IMR-90 (cell line): ENCODE measurements around the gene PDE4C. TPM values are rescaled to one million over a fixed set of nuclear protein-coding genes. Genes with fewer than 3 reads are reported as not detected.

ENCODE experiments used
- ATAC-seq: fragments of 200-7000 bp; cut with Tn5 transposase; 2 replicates; pipeline ENCODE4 v1.9.1; 2020; ENCODE audit warnings: low read depth, mild to moderate bottlenecking, moderate library complexity
- BruUV-seq: library from RNA; stranded (reverse); fragments of 400-500 nt; replicated peaks from 2 replicates; lab custom pipeline; 2021; lab: Mats Ljungman, UMichigan
- CTCF ChIA-PET: fragments of 300-600 bp; formaldehyde crosslinking; extraction: SDS; loops from one replicate; lab custom pipeline; 2021; ENCODE audit warnings: antibody characterized with exemption; lab: Yijun Ruan, JAX
- POLR2A ChIA-PET: fragments of 300-600 bp; sonication (Branson Sonifier 250); formaldehyde crosslinking; loops from one replicate; lab custom pipeline; 2022; ENCODE audit warnings: antibody characterized with exemption; ENCODE audit not compliant: unreplicated experiment; lab: Charles Lee
- DNase-seq: peaks from one replicate; pipeline ENCODE4 v3.0.0; 2013
- H2AFZ ChIP-seq: replicated peaks from 2 replicates; pipeline ENCODE3; 2013; ENCODE audit warnings: low read length, mild to moderate bottlenecking; ENCODE audit not compliant: poor library complexity
- H2AK5ac ChIP-seq: 2 replicates; pipeline ENCODE4 v1.6.1; 2013; ENCODE audit warnings: low read depth, low read length, inconsistent platforms
- H2AK9ac ChIP-seq: replicated peaks from 2 replicates; pipeline ENCODE3; 2013; ENCODE audit warnings: mild to moderate bottlenecking, low read depth, low read length, moderate library complexity; ENCODE audit not compliant: poor library complexity
- H2BK120ac ChIP-seq: 2 replicates; pipeline ENCODE4 v1.6.1; 2013; ENCODE audit warnings: low read depth, low read length, inconsistent platforms
- H2BK15ac ChIP-seq: 3 replicates; pipeline ENCODE4 v1.6.1; 2013; ENCODE audit warnings: low read depth, low read length, inconsistent platforms
- H2BK20ac ChIP-seq: 2 replicates; pipeline ENCODE4 v1.6.1; 2013; ENCODE audit warnings: low read depth, mild to moderate bottlenecking, inconsistent platforms, low read length, moderate library complexity
- H2BK5ac ChIP-seq: 2 replicates; pipeline ENCODE4 v1.6.1; 2013; ENCODE audit warnings: mild to moderate bottlenecking, low read depth, low read length, inconsistent platforms; ENCODE audit not compliant: poor library complexity, severe bottlenecking
- H3K14ac ChIP-seq: replicated peaks from 2 replicates; pipeline ENCODE4 v1.6.1; 2013; ENCODE audit warnings: low read depth, low read length, inconsistent platforms
- H3K18ac ChIP-seq: 2 replicates; pipeline ENCODE4 v1.6.1; 2013; ENCODE audit warnings: low read depth, low read length, control low read depth
- H3K23ac ChIP-seq: 2 replicates; pipeline ENCODE4 v1.6.1; 2013; ENCODE audit warnings: low read depth, low read length, inconsistent platforms
- H3K27ac ChIP-seq: 2 replicates; pipeline ENCODE4 v1.5.1; 2013; ENCODE audit warnings: mild to moderate bottlenecking, control low read depth, low read length; ENCODE audit not compliant: insufficient read depth
- H3K27me3 ChIP-seq: 2 replicates; pipeline ENCODE4 v1.6.1; 2013; ENCODE audit warnings: low read length; ENCODE audit not compliant: control insufficient read depth, insufficient read depth
- H3K36me3 ChIP-seq: 2 replicates; pipeline ENCODE4 v1.6.1; 2013; ENCODE audit warnings: low read length, mixed read lengths; ENCODE audit not compliant: control insufficient read depth, insufficient read depth
- H3K4ac ChIP-seq: 2 replicates; pipeline ENCODE4 v1.6.1; 2013; ENCODE audit warnings: low read depth, low read length, inconsistent platforms
- H3K4me1 ChIP-seq: 2 replicates; pipeline ENCODE4 v1.6.1; 2013; ENCODE audit warnings: low read length, mixed read lengths; ENCODE audit not compliant: control insufficient read depth, insufficient read depth
- H3K4me2 ChIP-seq: 2 replicates; pipeline ENCODE4 v1.6.1; 2013; ENCODE audit warnings: low read depth, mild to moderate bottlenecking, control low read depth, low read length, moderate library complexity
- H3K4me3 ChIP-seq: 2 replicates; pipeline ENCODE4 v1.5.1; 2013; ENCODE audit warnings: low read depth, mild to moderate bottlenecking, control low read depth, low read length, moderate library complexity; ENCODE audit not compliant: insufficient read depth
- H3K56ac ChIP-seq: 2 replicates; pipeline ENCODE4 v1.6.1; 2013; ENCODE audit warnings: low read length, inconsistent platforms; ENCODE audit not compliant: insufficient read depth; ENCODE audit errors: extremely low read depth
- H3K79me1 ChIP-seq, 2 experiments: 2 replicates each; pipeline ENCODE4 v1.6.1; 2013; ENCODE audit warnings: low read length in 2 of 2, inconsistent platforms in 1 of 2, low read depth in 1 of 2
- H3K9ac ChIP-seq: 2 replicates; pipeline ENCODE4 v1.6.1; 2013; ENCODE audit warnings: low read depth, low read length, control low read depth
- H3K9me1 ChIP-seq: 2 replicates; pipeline ENCODE4 v1.6.1; 2013; ENCODE audit warnings: low read length, inconsistent platforms; ENCODE audit not compliant: insufficient read depth
- H3K9me3 ChIP-seq: 2 replicates; pipeline ENCODE4 v1.6.1; 2013; ENCODE audit warnings: low read length; ENCODE audit not compliant: control insufficient read depth, insufficient read depth
- H4K20me1 ChIP-seq: 2 replicates; pipeline ENCODE4 v1.6.1; 2013; ENCODE audit warnings: low read length, inconsistent platforms; ENCODE audit not compliant: insufficient read depth
- H4K5ac ChIP-seq: 2 replicates; pipeline ENCODE4 v1.6.1; 2013; ENCODE audit warnings: mild to moderate bottlenecking, low read depth, low read length, control low read depth
- H4K8ac ChIP-seq, 2 experiments: 2 replicates each; pipeline ENCODE4 v1.6.1; 2013; ENCODE audit warnings: low read depth in 2 of 2, low read length in 2 of 2, control low read depth in 1 of 2, inconsistent platforms in 1 of 2
- H4K91ac ChIP-seq: 2 replicates; pipeline ENCODE4 v1.6.1; 2013; ENCODE audit warnings: low read depth, low read length, inconsistent platforms; ENCODE audit not compliant: insufficient read depth
- BHLHE40 ChIP-seq: fragments of 150-350 bp; IDR thresholded peaks from 2 replicates; pipeline ENCODE4 v1.6.1; 2016; ENCODE audit warnings: mild to moderate bottlenecking, low read depth, low read length
- CEBPB ChIP-seq: IDR thresholded peaks from 2 replicates; pipeline ENCODE4 v1.6.1; 2012; ENCODE audit warnings: low read depth, low read length, improper control_type of control experiment
- CHD1 ChIP-seq: IDR thresholded peaks from 2 replicates; pipeline ENCODE4 v1.6.1; 2012; ENCODE audit warnings: low read depth, low read length, improper control_type of control experiment
- MAFK ChIP-seq: IDR thresholded peaks from 2 replicates; pipeline ENCODE4 v1.6.1; 2012; ENCODE audit warnings: low read depth, low read length, improper control_type of control experiment
- MAZ ChIP-seq: IDR thresholded peaks from 2 replicates; pipeline ENCODE4 v1.6.1; 2012; ENCODE audit warnings: low read depth, mild to moderate bottlenecking, low read length, improper control_type of control experiment, moderate library complexity, borderline replicate concordance
- MXI1 ChIP-seq: IDR thresholded peaks from 2 replicates; pipeline ENCODE4 v1.6.1; 2012; ENCODE audit warnings: low read depth, mild to moderate bottlenecking, low read length, moderate library complexity, borderline replicate concordance
- POLR2A ChIP-seq: IDR thresholded peaks from 2 replicates; pipeline ENCODE4 v1.6.1; 2012; ENCODE audit warnings: mild to moderate bottlenecking, low read depth, low read length
- RCOR1 ChIP-seq: IDR thresholded peaks from 2 replicates; pipeline ENCODE4 v1.6.1; 2012; ENCODE audit warnings: mild to moderate bottlenecking, low read length, improper control_type of control experiment; ENCODE audit not compliant: insufficient replicate concordance
- SMC3 ChIP-seq: fragments of 150-350 bp; IDR thresholded peaks from 2 replicates; pipeline ENCODE4 v1.6.1; 2016; ENCODE audit warnings: low read depth, mild to moderate bottlenecking, antibody characterized with exemption, low read length, moderate library complexity
- WGBS, 2 experiments: methylation state at CpG; one replicate each; pipeline versions ENCODE4 v1.1.5 to v1.1.7; 2013; ENCODE audit warnings: missing lambda C conversion rate in 2 of 2; ENCODE audit not compliant: insufficient read length in 1 of 2; ENCODE audit errors: extremely low coverage in 2 of 2; 5-methylcytosine and 5-hydroxymethylcytosine counted together
- dilution Hi-C: fragments of 300-500 bp; cut with HindIII; formaldehyde crosslinking; loops from one replicate; pipeline ENCODE4 v1.14.3; 2018; ENCODE audit warnings: low sequenced_read_pairs; ENCODE audit not compliant: unreplicated experiment
- in situ Hi-C: fragments of 300-500 bp; cut with MboI; formaldehyde crosslinking; loops from 3 replicates; pipeline ENCODE4 v1.14.3; 2019; ENCODE audit warnings: low sequenced_read_pairs, inconsistent platforms, mixed read lengths
- intact Hi-C: fragments of 100-400 bp; cut with micrococcal nuclease; formaldehyde crosslinking; loops from 2 replicates; pipeline ENCODE4 v1.10.0; 2022
- polyA plus RNA-seq, 3 experiments: library from polyadenylated mRNA; depleted of rRNA; stranded (reverse); fragments of >200 nt; gene quantifications; 2 replicates each; pipeline ENCODE4 v1.2.3, GENCODE V29; 2012; ENCODE audit warnings: low replicate concordance in 1 of 3
- total RNA-seq: library from RNA; depleted of rRNA; stranded (reverse); fragments of >200 nt; gene quantifications from 2 replicates; pipeline ENCODE4 v1.2.3, GENCODE V29; 2012
- TF ChIP-seq, protein P1 (sequence below): fragments of 150-350 bp; IDR thresholded peaks from 2 replicates; pipeline ENCODE4 v1.6.1; 2017; ENCODE audit warnings: mild to moderate bottlenecking, antibody characterized with exemption, low read length, low read depth
- TF ChIP-seq, protein P2 (sequence below): conservative IDR thresholded peaks from 2 replicates; pipeline ENCODE4 v1.5.1; 2012; ENCODE audit warnings: mild to moderate bottlenecking, low read depth, low read length, improper control_type of control experiment
- TF ChIP-seq, protein P3 (sequence below): fragments of 150-350 bp; IDR thresholded peaks from 2 replicates; pipeline ENCODE4 v1.6.1; 2016; ENCODE audit warnings: low read depth, mild to moderate bottlenecking, low read length, moderate library complexity, borderline replicate concordance

Gene PDE4C
- total and polyA plus RNA-seq, 2 of the 4 experiments (the other 2 are of a cell fraction) = 0.18 to 0.24 TPM

DNA sequence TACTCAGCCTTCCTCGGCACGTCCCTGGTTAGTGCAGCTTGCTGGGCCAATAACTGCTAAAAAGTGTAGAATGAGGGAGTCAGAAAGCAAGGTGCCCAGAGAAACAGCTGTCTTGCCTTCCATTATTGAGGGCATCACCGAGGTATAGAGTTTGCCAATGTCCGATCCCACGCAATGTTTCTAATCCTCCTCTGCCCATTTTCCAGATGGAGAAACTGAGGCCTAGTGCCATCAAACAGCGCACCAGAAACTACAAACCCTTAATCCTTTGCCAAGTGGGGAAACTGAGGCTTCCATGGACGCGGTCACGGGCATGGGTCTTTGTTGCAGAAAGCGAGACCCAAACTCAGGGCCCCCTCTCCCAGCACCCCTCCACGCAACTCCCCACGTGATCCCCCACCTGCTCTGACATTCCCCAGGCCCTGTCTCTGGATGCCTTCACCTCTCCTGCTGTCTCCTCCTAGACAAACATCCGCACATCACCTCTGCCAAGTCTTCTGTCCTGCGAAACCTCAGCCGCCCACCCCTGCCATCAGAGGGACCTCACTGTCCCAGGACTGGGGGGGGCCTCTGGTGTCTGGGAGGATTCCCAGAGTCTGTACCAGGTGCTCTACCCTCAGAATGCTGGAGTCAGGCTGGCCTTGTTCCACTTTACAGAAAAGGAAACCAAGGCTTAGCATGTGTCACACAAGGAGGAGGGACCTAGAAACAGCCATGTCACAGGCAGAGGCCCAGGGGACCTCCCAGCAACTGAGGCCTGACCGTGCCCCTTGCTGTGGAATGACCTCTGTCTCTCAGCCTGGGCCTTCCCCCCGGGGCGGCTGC is 930 bp upstream of the PDE4C start (continued):
- no peak for TF ChIP-seq MXI1

DNA sequence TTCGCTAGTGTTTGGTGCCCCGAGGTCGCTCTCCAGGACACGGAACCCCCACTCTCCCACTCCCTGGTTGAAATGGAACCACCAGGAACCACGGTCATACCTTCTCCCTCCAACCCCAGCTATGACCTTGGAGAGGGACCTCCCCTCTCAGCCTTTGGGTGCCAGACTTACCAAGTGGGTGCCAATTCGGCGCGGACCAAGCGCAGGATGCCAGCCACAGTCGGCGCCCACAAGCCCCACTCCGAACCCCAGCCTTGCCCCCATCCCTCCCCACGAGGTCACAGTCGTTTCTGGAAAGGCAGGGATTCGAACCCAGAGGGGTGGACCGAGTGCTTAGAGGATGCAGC is 910 bp downstream of the PDE4C start:
- H3K4me1 ChIP-seq = peaks cover 7% of the 10 kb centered on the region
- H3K27ac ChIP-seq = no peak overlapping the region
- H4K20me1 ChIP-seq = no peaks in the 10 kb centered on the region
- no peak overlapping the region for H4K91ac ChIP-seq
- WGBS, 2 experiments = 24% methylated on average over 5 of the region's 16 CpGs; no CpG with 5 or more reads in 1 of the 2 experiments
- in situ Hi-C loops (no loop called here), dilution Hi-C loops (no loop called here), intact Hi-C loops (no loop called here)
- H3K36me3 ChIP-seq = no peaks in the 10 kb centered on the region
- H2AFZ ChIP-seq = peak overlapping the region; percentile 96
- no peak overlapping the region for H2BK5ac ChIP-seq
- BruUV-seq = no TSS peak
- no peak overlapping the region for H3K56ac ChIP-seq
- ChIA-PET POLR2A (no interaction called here), CTCF (no interaction called here)
- no peaks in the 10 kb centered on the region for H3K9me3 ChIP-seq
- ATAC-seq (no peak), DNase-seq (no peak)
- peak overlapping the region; percentile 7 for H2AK9ac ChIP-seq
- H3K14ac ChIP-seq = no peak overlapping the region
- no peak overlapping the region; a peak in 1 of 4 replicates for H4K8ac ChIP-seq
- no peak overlapping the region for H2BK15ac ChIP-seq
- H2BK120ac ChIP-seq = no peak overlapping the region
- no peak overlapping the region for H2BK20ac ChIP-seq
- H3K27me3 ChIP-seq = peaks cover 6% of the 10 kb centered on the region; the same call in 1 of the 2 replicates
- H3K4me2 ChIP-seq = no peak overlapping the region
- H4K5ac ChIP-seq = no peak overlapping the region; the same call in 1 of the 2 replicates
- H3K9me1 ChIP-seq = peaks cover 2% of the 10 kb centered on the region; the same call in 1 of the 2 replicates
- H3K4ac ChIP-seq = no peak overlapping the region
- no peaks in the 10 kb centered on the region for H3K79me1 ChIP-seq
- H3K18ac ChIP-seq = no peak overlapping the region
- H3K4me3 ChIP-seq = no peak overlapping the region
- no peak overlapping the region for H3K23ac ChIP-seq
- H3K9ac ChIP-seq = no peak overlapping the region
- H2AK5ac ChIP-seq = peak overlapping the region; percentile 20; the same call in 1 of the 2 replicates
- TF ChIP-seq, protein P1, sequence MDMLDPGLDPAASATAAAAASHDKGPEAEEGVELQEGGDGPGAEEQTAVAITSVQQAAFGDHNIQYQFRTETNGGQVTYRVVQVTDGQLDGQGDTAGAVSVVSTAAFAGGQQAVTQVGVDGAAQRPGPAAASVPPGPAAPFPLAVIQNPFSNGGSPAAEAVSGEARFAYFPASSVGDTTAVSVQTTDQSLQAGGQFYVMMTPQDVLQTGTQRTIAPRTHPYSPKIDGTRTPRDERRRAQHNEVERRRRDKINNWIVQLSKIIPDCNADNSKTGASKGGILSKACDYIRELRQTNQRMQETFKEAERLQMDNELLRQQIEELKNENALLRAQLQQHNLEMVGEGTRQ = no peak
- TF ChIP-seq CEBPB (no peak), SMC3 (no peak), BHLHE40 (no peak), POLR2A (no peak), MAZ (no peak), MAFK (no peak), MXI1 (no peak), RCOR1 (no peak), CHD1 (no peak)
- TF ChIP-seq, protein P2, sequence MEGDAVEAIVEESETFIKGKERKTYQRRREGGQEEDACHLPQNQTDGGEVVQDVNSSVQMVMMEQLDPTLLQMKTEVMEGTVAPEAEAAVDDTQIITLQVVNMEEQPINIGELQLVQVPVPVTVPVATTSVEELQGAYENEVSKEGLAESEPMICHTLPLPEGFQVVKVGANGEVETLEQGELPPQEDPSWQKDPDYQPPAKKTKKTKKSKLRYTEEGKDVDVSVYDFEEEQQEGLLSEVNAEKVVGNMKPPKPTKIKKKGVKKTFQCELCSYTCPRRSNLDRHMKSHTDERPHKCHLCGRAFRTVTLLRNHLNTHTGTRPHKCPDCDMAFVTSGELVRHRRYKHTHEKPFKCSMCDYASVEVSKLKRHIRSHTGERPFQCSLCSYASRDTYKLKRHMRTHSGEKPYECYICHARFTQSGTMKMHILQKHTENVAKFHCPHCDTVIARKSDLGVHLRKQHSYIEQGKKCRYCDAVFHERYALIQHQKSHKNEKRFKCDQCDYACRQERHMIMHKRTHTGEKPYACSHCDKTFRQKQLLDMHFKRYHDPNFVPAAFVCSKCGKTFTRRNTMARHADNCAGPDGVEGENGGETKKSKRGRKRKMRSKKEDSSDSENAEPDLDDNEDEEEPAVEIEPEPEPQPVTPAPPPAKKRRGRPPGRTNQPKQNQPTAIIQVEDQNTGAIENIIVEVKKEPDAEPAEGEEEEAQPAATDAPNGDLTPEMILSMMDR = no peak
- TF ChIP-seq, protein P3, sequence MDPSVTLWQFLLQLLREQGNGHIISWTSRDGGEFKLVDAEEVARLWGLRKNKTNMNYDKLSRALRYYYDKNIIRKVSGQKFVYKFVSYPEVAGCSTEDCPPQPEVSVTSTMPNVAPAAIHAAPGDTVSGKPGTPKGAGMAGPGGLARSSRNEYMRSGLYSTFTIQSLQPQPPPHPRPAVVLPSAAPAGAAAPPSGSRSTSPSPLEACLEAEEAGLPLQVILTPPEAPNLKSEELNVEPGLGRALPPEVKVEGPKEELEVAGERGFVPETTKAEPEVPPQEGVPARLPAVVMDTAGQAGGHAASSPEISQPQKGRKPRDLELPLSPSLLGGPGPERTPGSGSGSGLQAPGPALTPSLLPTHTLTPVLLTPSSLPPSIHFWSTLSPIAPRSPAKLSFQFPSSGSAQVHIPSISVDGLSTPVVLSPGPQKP = no peak
